K562 (cell line): ENCODE results near the gene TRAF3IP3. TPM values are rescaled to one million over a fixed set of nuclear protein-coding genes. Genes with fewer than 3 reads are reported as not detected.

ENCODE experiments used
- ATAC-seq: fragments of 200-7000 bp; cut with Tn5 transposase; 3 replicates; pipeline ENCODE4 v1.9.1; 2020; ENCODE audit warnings: moderate library complexity
- BruUV-seq: library from RNA; stranded (reverse); fragments of 400-500 nt; replicated peaks from 2 replicates; lab custom pipeline; 2021; lab: Mats Ljungman, UMichigan
- CTCF ChIA-PET: fragments of 300-600 bp; formaldehyde crosslinking; extraction: SDS; loops from one replicate; lab custom pipeline; 2021; ENCODE audit warnings: low intra/inter-chr PET ratio; lab: Yijun Ruan, JAX
- POLR2A ChIA-PET: fragments of 300-600, 350-650 bp; sonication (Branson Sonifier 250); formaldehyde crosslinking; extraction: SDS; loops from one replicate; lab custom pipeline; 2021; ENCODE audit warnings: antibody characterized with exemption, inconsistent platforms; lab: Yijun Ruan, JAX
- DNase-seq, 4 experiments: peaks; one replicate each; pipeline versions ENCODE4 v3.0.0 to v3.0.0-alpha.2; 2011 to 2018; ENCODE audit warnings: low spot score in 3 of 4, mixed read lengths in 3 of 4; ENCODE audit errors: extremely low read depth in 1 of 4
- FAIRE-seq: peaks from 2 replicates; lab custom pipeline; 2011; peaks lifted over from hg19 to GRCh38; lab: Jason Lieb, UNC
- H2AFZ ChIP-seq: 2 replicates; pipeline ENCODE4 v1.6.0; 2011; ENCODE audit warnings: low read depth, low read length, control low read depth, inconsistent platforms
- H3K27ac ChIP-seq: fragments of 200-600 bp; 3 replicates; pipeline ENCODE4 v1.8.0; 2011; ENCODE audit warnings: low read depth, mild to moderate bottlenecking, control low read depth, inconsistent platforms, low read length, moderate library complexity, mixed read lengths; ENCODE audit errors: extremely low read depth
- H3K27me3 ChIP-seq, 2 experiments: fragments of 300-600 bp in 1 of 2; 2 replicates in 1 of 2; 3 replicates in 1 of 2; pipeline versions ENCODE4 v1.6.0 to v1.8.0; 2011; ENCODE audit warnings: inconsistent platforms in 2 of 2, low read length in 2 of 2, mild to moderate bottlenecking in 1 of 2, mixed read lengths in 1 of 2, moderate library complexity in 1 of 2; ENCODE audit not compliant: control insufficient read depth in 2 of 2, insufficient read depth in 2 of 2
- H3K36me3 ChIP-seq: fragments of 300-600 bp; 3 replicates; pipeline ENCODE4 v1.8.0; 2011; ENCODE audit warnings: mild to moderate bottlenecking, low read length, inconsistent platforms; ENCODE audit not compliant: control insufficient read depth, insufficient read depth
- H3K4me1 ChIP-seq, 2 experiments: fragments of 200-600 bp in 1 of 2; replicated peaks in 1 of 2; 2 replicates in 1 of 2; 3 replicates in 1 of 2; pipeline versions ENCODE4 v1.5.1 to v1.8.0; 2011; ENCODE audit warnings: inconsistent platforms in 2 of 2, low read length in 2 of 2, mild to moderate bottlenecking in 1 of 2, mixed read lengths in 1 of 2, moderate library complexity in 1 of 2; ENCODE audit not compliant: control insufficient read depth in 2 of 2, insufficient read depth in 2 of 2
- H3K4me2 ChIP-seq: 2 replicates; pipeline ENCODE4 v1.6.1; 2011; ENCODE audit warnings: low read length, control low read depth, inconsistent platforms, mixed read lengths; ENCODE audit not compliant: insufficient read depth
- H3K4me3 ChIP-seq: fragments of 200-600 bp; sonication (generic), shearing (Covaris generic); 2 replicates; pipeline ENCODE4 v1.5.1; 2016; ENCODE audit warnings: control low read depth, inconsistent platforms
- H3K79me2 ChIP-seq: fragments of 200-600 bp; 3 replicates; pipeline ENCODE4 v1.8.0; 2011; ENCODE audit warnings: low read length, inconsistent platforms; ENCODE audit not compliant: control insufficient read depth, insufficient read depth
- H3K9ac ChIP-seq, 2 experiments: 2 replicates each; pipeline versions ENCODE4 v1.6.0 to v1.6.1; 2011; ENCODE audit warnings: low read depth in 2 of 2, low read length in 2 of 2, control low read depth in 1 of 2, inconsistent platforms in 1 of 2, mild to moderate bottlenecking in 1 of 2, mixed read lengths in 1 of 2; ENCODE audit not compliant: insufficient read depth in 1 of 2
- H3K9me1 ChIP-seq: one replicate; pipeline ENCODE4 v1.6.0; 2011; ENCODE audit warnings: inconsistent platforms, mild to moderate bottlenecking, low read length, moderate library complexity; ENCODE audit not compliant: control insufficient read depth, insufficient read depth
- H3K9me3 ChIP-seq: replicated peaks from 2 replicates; pipeline ENCODE4 v1.5.1; 2011; ENCODE audit warnings: low read depth, low read length, inconsistent platforms; ENCODE audit not compliant: control insufficient read depth, insufficient read depth
- H4K20me1 ChIP-seq: replicated peaks from 2 replicates; pipeline ENCODE4 v1.6.1; 2011; ENCODE audit warnings: low read length, inconsistent platforms, mixed read lengths; ENCODE audit not compliant: control insufficient read depth, insufficient read depth
- CHD4 ChIP-seq: fragments of 200-600 bp; sonication (generic); IDR thresholded peaks from 3 replicates; pipeline ENCODE4 v1.6.1; 2012; ENCODE audit warnings: low read depth, mild to moderate bottlenecking, mixed read lengths, low read length, inconsistent platforms; ENCODE audit not compliant: insufficient read depth, insufficient replicate concordance, poor library complexity, severe bottlenecking
- ELF4 ChIP-seq: fragments of 450-650 bp; formaldehyde crosslinking; IDR thresholded peaks from 2 replicates; pipeline ENCODE4 v1.4.0; 2022; ENCODE audit warnings: missing genetic modification characterization
- HDAC3 ChIP-seq: fragments of 450-650 bp; IDR thresholded peaks from 2 replicates; pipeline ENCODE4 v1.6.1; 2018; ENCODE audit warnings: borderline replicate concordance, mild to moderate bottlenecking, moderate library complexity; ENCODE audit not compliant: partially characterized antibody
- HMGN3 ChIP-seq: IDR thresholded peaks from 2 replicates; pipeline ENCODE4 v1.6.1; 2011; ENCODE audit warnings: borderline replicate concordance, low read depth, mild to moderate bottlenecking, mixed read lengths, low read length; ENCODE audit not compliant: insufficient read length; ENCODE audit errors: extremely low read depth
- L3MBTL2 ChIP-seq: fragments of 450-650 bp; IDR thresholded peaks from 2 replicates; pipeline ENCODE4 v1.6.1; 2016; ENCODE audit warnings: mild to moderate bottlenecking, moderate library complexity
- NFE2L1 ChIP-seq: fragments of 450-650 bp; IDR thresholded peaks from 2 replicates; pipeline ENCODE4 v1.6.1; 2016; ENCODE audit warnings: missing genetic modification characterization, low read depth, mild to moderate bottlenecking, missing compliant biosample characterization, moderate library complexity, borderline replicate concordance
- ZNF41 ChIP-seq: fragments of 250-450 bp; sonication (Bioruptor Pico); conservative IDR thresholded peaks from 2 replicates; pipeline ENCODE4 v1.4.0; 2020; ENCODE audit warnings: mild to moderate bottlenecking
- WGBS: fragments of 100-300 bp; shearing (Covaris generic); methylation state at CpG from one replicate; pipeline ENCODE4 v1.1.6; 2016; ENCODE audit warnings: low coverage, mixed read lengths; ENCODE audit not compliant: insufficient coverage; ENCODE audit errors: missing lambda C conversion rate; 5-methylcytosine and 5-hydroxymethylcytosine counted together
- in situ Hi-C: fragments of 300-500 bp; cut with MboI; formaldehyde crosslinking; loops from 4 replicates; pipeline ENCODE4 v1.15.0; 2018; ENCODE audit warnings: inconsistent platforms, mixed read lengths
- intact Hi-C: fragments of 100-400 bp; cut with micrococcal nuclease; formaldehyde crosslinking; loops from 2 replicates; pipeline ENCODE4 v1.14.2; 2022
- polyA plus RNA-seq, 8 experiments: library from polyadenylated mRNA; depleted of rRNA in 4 of 8; stranded (reverse) in 5 of 8; unstranded in 3 of 8; fragments of >200 nt; fragmentation: Nextera tagmentation in 2 of 8; fragmentation: Illumina TruSeq in 1 of 8; extraction: Ambion mirVana in 2 of 8; extraction: Trizol in 1 of 8; gene quantifications; 2 replicates each; pipeline versions ENCODE4 v1.2.1 to v1.2.3, GENCODE V29; 2011 to 2014; ENCODE audit warnings: inconsistent platforms in 1 of 8, missing spikeins in 1 of 8
- total RNA-seq, 7 experiments: library from RNA; depleted of rRNA in 6 of 7; stranded (reverse); fragments of >200 nt in 6 of 7; fragmentation: Illumina TruSeq in 2 of 7; extraction: Trizol in 2 of 7; gene quantifications; 2 replicates each; pipeline versions ENCODE4 v1.2.1 to v1.2.3, GENCODE V29; 2011 to 2021; ENCODE audit warnings: low replicate concordance in 1 of 7

TRAF3IP3 gene
- total and polyA plus RNA-seq, 9 of the 15 experiments (the other 6 are each of a cell fraction or from before 2014, with no cell fraction given): 0.06 to 1.1 (median 0.31) TPM

GRCh38 chr1:209721323-209721722, 34.5 kb upstream of the TRAF3IP3 start:
- no TSS peak for BruUV-seq
- Histone ChIP-seq H3K79me2 (no peaks in the 10 kb centered on the region), H3K4me3 (no peak overlapping the region), H3K4me1 (no peaks in the 10 kb centered on the region; a peak in 1 of 5 replicates), H3K9me3 (no peaks in the 10 kb centered on the region), H4K20me1 (no peaks in the 10 kb centered on the region), H3K9ac (no peak overlapping the region), H3K9me1 (no peaks in the 10 kb centered on the region), H2AFZ (no peak overlapping the region), H3K4me2 (no peak overlapping the region), H3K27me3 (peaks cover 0 to 5% of the 10 kb centered on the region in 2 experiments; a peak in 3 of 5 replicates), H3K27ac (no peak overlapping the region), H3K36me3 (no peaks in the 10 kb centered on the region)
- intact Hi-C loops (no loop called here), in situ Hi-C loops (no loop called here)
- FAIRE-seq (no peak), DNase-seq (no peak), ATAC-seq (no peak)
- 0% methylated on average over 1 of the region's 1 CpG for WGBS
- TF ChIP-seq ELF4 (no peak), CHD4 (no peak), HDAC3 (no peak), HMGN3 (no peak), L3MBTL2 (no peak), NFE2L1 (tag) (no peak), ZNF41 (CRISPR knock-in tag) (no peak)
- ChIA-PET POLR2A (interaction anchor here (0.6 kb wide), 1 partner anchor 383 kb away, joined by 3 read pairs; no protein-coding TSS in a partner anchor), CTCF (no interaction called here)
